LNCaP clone FGC (cell line): ENCODE results near the gene GNA15.

Experiments used
- DNase-seq: peaks from one replicate; pipeline ENCODE4 v3.0.0-alpha.2; 2011; ENCODE audit warnings: low read depth
- H3K4me3 ChIP-seq: 2 replicates; pipeline ENCODE4 v1.5.1; 2011; ENCODE audit warnings: mild to moderate bottlenecking, low read depth, low read length, control low read depth
- CTCF ChIP-seq: IDR thresholded peaks from 2 replicates; pipeline ENCODE4 v1.5.1; 2012; ENCODE audit warnings: mild to moderate bottlenecking; ENCODE audit not compliant: control insufficient read depth, insufficient read depth; ENCODE audit errors: extremely low read depth

Gene GNA15

DNA sequence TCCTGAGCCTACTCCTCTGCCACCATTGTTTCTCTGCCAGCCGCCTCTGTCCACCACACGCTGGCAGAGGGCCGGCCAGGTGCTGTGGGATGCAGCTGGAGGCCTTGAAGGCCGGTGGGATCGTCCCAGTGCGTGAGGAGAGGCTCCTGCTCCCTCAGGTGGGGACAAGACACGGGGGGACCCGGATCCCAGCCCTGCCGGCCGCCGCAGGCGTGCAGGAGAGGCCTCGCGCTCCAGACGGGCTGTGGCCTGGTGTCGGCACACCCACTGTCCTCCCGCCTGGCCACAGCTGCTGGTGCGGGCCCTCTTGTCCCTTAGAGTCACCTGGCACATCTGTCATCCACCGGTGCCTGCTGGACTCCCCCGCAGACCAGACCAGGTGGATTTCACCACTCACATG lies 18.1 kb upstream of the GNA15 start:
- no peak overlapping the region for H3K4me3 ChIP-seq
- TF ChIP-seq CTCF = no peak
- DNase-seq = no peak

DNA sequence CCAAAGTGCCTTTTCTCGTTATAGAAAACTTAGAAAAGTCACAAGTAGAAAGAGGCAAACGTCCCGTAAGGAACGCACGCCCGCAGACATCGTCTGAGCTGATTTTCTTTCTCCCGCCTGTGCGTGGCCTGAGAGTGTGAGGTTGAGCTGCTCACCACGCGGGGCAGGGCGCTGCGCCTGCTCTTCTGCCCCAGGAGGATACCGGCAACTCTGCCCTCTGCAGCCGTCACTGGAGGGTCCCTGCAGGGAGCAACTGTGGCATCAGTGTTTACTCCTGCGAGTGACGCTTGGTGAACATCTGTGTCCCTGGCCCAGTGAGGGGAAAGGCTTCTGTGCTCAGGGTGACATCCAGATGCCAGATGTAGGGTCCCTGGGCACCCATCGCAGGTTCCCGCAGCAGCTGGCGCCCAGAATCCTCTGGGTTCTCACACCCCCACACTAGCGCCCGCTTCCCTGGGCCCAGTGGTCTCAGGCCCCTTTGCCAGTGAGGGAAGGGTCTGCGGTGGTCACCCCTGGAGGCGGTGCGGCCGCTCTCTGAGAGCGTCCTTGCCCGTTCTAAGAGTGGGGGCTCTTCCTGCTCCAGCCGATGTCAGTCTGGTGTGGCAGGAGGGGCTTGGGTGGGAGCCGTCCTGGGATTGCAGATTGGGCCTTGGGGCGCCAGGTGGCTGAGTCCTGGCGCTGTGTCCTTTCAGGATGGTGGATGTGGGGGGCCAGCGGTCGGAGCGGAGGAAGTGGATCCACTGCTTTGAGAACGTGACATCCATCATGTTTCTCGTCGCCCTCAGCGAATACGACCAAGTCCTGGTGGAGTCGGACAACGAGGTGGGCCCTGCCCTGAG lies 17.4 kb upstream of the GNA15 start:
- H3K4me3 ChIP-seq = no peak overlapping the region
- TF ChIP-seq CTCF = no peak
- no peak for DNase-seq

DNA sequence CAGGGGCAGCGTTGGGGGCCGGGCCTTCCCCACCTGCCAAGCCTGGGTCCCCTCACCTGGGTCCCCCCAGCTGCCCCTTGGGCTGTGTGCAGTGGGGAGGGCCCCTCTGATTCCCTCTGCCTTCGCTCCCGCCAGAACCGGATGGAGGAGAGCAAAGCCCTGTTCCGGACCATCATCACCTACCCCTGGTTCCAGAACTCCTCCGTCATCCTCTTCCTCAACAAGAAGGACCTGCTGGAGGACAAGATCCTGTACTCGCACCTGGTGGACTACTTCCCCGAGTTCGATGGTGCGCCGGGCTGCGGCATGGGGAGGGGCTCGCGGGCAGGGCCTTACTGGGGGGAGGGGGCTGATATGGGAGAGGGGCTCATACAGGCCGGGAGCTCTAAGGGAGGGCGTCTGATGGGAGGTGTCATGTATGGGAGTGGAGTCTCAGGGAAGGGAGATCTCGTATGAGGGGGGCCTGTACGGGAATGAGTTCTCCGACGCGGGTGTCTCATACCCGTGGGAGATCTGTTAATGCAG lies 16.7 kb upstream of the GNA15 start:
- DNase-seq = no peak
- H3K4me3 ChIP-seq = no peak overlapping the region

GRCh38 chr19:3119693-3120380 lies 16.0 kb upstream of the GNA15 start:
- TF ChIP-seq CTCF = no peak
- no peak for DNase-seq
- H3K4me3 ChIP-seq = no peak overlapping the region

More for the DNA sequence above, 16.7 kb upstream of the GNA15 start:
- no peak for TF ChIP-seq CTCF

- no peak for TF ChIP-seq CTCF
- H3K4me3 ChIP-seq = no peak overlapping the region
- no peak for DNase-seq
Observed at GRCh38 chr19:3120611-3121276, 15.1 kb upstream of the GNA15 start.

- no peak for DNase-seq
- no peak for TF ChIP-seq CTCF
- no peak overlapping the region for H3K4me3 ChIP-seq
Observed at GRCh38 chr19:3121396-3121795, 14.4 kb upstream of the GNA15 start.
